ENCODE results near the gene TMEM59L.

- TF ChIP-seq CEBPB (IDR thresholded peaks at IDR 0.05; ENCODE audit: low read depth, low read length) (no peak), CTCF (conservative IDR thresholded peaks at IDR 0.05; ENCODE audit: low read depth, low read length) (no peak), POLR2A (IDR thresholded peaks at IDR 0.05; ENCODE audit: low read depth, low read length) (no peak), CHD1 (IDR thresholded peaks at IDR 0.05; ENCODE audit: low read depth, low read length) (no peak), SMC3 (IDR thresholded peaks at IDR 0.05; ENCODE audit: low read depth, low read length) (no peak), RCOR1 (IDR thresholded peaks at IDR 0.05; ENCODE audit: insufficient replicate concordance, low read length) (no peak), RAD21 (IDR thresholded peaks at IDR 0.05; ENCODE audit: low read length) (no peak), ELK1 (IDR thresholded peaks at IDR 0.05; ENCODE audit: borderline replicate concordance, low read depth, low read length) (no peak), USF2 (IDR thresholded peaks at IDR 0.05; ENCODE audit: low read depth, low read length) (no peak), NFE2L2 (IDR thresholded peaks at IDR 0.05; ENCODE audit: low read depth, low read length) (no peak)
Observed at GRCh38 chr19:18605546-18606280, 7.0 kb upstream of the TMEM59L start.

All from IMR-90 (cell line).